Measurements from ENCODE around the gene PLCB1. TPM values are rescaled to one million over a fixed set of nuclear protein-coding genes. Genes with fewer than 3 reads are reported as not detected.
"Not testable (repeated sequence)": the region's sequence is repeated elsewhere in the genome, so short reads cannot be mapped to it uniquely, and the experiment has no call there.

Gene PLCB1
- total RNA-seq, 3 donors from 2014 or later = 7.2 to 50.7 (median 8.8) TPM

GRCh38 chr20:8372824-8373380 lies 240.8 kb downstream of the PLCB1 start:
- Histone ChIP-seq H3K4me3 (no peak overlapping the region), H3K36me3 (ENCODE audit: low read depth) (no peaks in the 10 kb centered on the region), H3K9me3 (no peaks in the 10 kb centered on the region), H3K4me1 (ENCODE audit: low read depth) (no peaks in the 10 kb centered on the region)
- no peak for DNase-seq
- TF ChIP-seq, protein P1, sequence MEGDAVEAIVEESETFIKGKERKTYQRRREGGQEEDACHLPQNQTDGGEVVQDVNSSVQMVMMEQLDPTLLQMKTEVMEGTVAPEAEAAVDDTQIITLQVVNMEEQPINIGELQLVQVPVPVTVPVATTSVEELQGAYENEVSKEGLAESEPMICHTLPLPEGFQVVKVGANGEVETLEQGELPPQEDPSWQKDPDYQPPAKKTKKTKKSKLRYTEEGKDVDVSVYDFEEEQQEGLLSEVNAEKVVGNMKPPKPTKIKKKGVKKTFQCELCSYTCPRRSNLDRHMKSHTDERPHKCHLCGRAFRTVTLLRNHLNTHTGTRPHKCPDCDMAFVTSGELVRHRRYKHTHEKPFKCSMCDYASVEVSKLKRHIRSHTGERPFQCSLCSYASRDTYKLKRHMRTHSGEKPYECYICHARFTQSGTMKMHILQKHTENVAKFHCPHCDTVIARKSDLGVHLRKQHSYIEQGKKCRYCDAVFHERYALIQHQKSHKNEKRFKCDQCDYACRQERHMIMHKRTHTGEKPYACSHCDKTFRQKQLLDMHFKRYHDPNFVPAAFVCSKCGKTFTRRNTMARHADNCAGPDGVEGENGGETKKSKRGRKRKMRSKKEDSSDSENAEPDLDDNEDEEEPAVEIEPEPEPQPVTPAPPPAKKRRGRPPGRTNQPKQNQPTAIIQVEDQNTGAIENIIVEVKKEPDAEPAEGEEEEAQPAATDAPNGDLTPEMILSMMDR (IDR thresholded peaks at IDR 0.05) = no peak
- ATAC-seq = no peak
- intact Hi-C loops (cut with DNase I, micrococcal nuclease) = no loop called here

DNA sequence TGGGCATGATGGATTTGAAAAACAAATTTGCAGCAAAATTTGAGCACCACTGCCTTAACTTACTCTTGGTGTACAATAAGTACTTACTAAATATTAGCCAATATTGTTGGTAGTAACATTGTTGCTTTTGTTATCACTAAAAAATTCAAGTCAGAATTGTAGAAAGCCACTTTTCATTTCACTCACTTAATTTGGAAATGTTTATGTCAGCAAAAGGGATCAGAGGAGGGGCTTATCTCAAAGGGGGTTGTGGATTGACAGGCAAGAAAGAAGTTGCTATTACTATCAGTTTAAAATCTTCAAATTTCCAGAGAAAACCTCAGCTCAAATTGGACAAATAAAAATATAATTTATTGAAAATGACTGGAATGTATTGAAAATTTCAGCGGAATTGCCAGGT lies 241.5 kb downstream of the PLCB1 start:
- no peak for DNase-seq
- TF ChIP-seq, protein P1 (IDR thresholded peaks at IDR 0.05) = no peak
- Histone ChIP-seq H3K4me1 (ENCODE audit: low read depth) (no peaks in the 10 kb centered on the region), H3K4me3 (no peak overlapping the region), H3K9me3 (no peaks in the 10 kb centered on the region), H3K36me3 (ENCODE audit: low read depth) (no peaks in the 10 kb centered on the region)
- ATAC-seq = no peak
- intact Hi-C loops (cut with DNase I, micrococcal nuclease) = no loop called here

DNA sequence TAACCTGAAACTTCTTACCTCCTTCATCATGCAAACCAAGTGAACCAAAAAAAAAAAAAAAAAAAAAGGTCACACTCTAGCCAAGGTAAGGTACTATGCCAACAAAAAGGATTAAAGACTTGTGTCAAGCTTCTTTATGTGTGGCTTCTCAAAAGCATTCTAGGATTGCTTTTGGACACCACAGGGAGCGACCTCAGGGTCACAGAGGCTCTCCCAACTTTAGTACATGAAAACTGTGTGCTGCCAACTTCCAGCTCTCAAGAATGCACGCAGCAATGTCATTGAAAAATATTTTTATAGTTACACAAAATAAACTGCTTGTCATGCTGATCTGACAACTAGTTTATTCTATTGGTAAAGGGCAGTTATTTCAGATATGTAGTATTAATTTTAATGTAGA lies 243.8 kb downstream of the PLCB1 start:
- Histone ChIP-seq H3K4me1 (ENCODE audit: low read depth) (no peaks in the 10 kb centered on the region), H3K9me3 (no peaks in the 10 kb centered on the region), H3K36me3 (ENCODE audit: low read depth) (no peaks in the 10 kb centered on the region), H3K4me3 (no peak overlapping the region)
- TF ChIP-seq, protein P1 (IDR thresholded peaks at IDR 0.05) = no peak
- intact Hi-C loops (cut with DNase I, micrococcal nuclease) = no loop called here
- no peak for DNase-seq
- ATAC-seq = no peak

DNA sequence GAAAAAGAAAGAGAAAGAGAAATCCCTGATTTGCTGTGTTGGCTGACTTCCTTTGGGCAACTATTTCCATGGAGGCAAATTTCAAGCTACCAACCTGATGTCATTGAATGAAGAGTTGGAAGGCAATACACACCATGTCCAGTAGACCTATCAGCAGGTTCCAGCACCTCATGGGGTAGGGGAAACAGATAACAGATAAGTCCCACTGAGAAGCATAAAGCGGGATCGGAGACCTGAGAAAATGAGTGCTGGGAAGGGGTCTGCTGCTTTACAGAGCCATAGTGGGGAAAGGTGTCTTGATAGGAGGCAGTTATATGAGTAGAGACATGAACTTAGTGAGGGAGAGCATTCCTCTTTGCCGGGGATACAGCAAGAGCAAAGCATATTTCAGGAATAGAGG lies 244.9 kb downstream of the PLCB1 start:
- ATAC-seq = no peak
- no peaks in the 10 kb centered on the region for H3K36me3 ChIP-seq (ENCODE audit: low read depth)
- intact Hi-C loops (cut with DNase I, micrococcal nuclease) = no loop called here
- no peak overlapping the region for H3K4me3 ChIP-seq
- no peak for DNase-seq
- no peaks in the 10 kb centered on the region for H3K9me3 ChIP-seq
- no peaks in the 10 kb centered on the region for H3K4me1 ChIP-seq (ENCODE audit: low read depth)
- TF ChIP-seq, protein P1 (IDR thresholded peaks at IDR 0.05) = no peak

DNA sequence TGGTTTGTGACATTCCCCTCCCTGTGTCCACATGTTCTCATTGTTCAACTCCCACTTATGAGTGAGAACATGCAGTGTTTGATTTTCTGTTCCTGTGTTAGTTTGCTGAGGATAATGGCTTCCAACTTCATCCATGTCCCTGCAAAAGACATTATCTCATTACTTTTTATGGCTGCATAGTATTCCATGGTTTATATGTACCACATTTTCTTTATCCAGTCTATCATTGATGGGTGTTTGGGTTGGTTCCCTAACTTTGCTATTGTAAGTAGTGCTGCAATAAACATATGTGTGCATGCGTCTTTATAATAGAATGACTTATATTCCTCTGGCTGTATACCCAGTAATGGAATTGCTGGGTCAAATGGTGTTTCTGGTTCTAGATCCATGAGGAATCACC lies 247.1 kb downstream of the PLCB1 start:
- ATAC-seq; H3K9me3 ChIP-seq; H3K4me1 ChIP-seq (ENCODE audit: low read depth); DNase-seq; H3K36me3 ChIP-seq (ENCODE audit: low read depth); intact Hi-C loops (cut with DNase I, micrococcal nuclease); H3K4me3 ChIP-seq: not testable (repeated sequence)

DNA sequence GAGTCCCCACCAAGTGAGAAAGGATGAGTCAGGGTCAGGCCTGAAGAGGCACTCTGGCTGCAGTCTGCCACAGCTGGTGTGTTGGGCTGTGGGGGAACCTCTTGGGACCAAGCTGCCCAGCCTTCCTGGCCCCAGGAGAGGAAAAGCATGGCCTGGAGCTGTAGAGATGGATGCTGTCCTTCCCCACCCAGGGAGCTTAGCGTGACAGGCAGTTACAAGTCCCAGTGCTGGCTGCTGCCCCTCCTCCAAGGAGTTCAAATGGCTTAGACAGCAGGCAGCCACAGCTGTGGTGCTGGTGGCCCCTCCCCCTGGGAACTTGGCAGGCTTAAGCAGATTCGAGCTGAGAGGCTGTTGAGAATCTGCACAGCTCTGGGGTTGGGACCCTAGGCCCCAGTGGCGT lies 253.2 kb downstream of the PLCB1 start:
- Histone ChIP-seq H3K9me3 (no peaks in the 10 kb centered on the region), H3K4me3 (no peak overlapping the region), H3K4me1 (ENCODE audit: low read depth) (no peaks in the 10 kb centered on the region), H3K36me3 (ENCODE audit: low read depth) (no peaks in the 10 kb centered on the region)
- peak; percentile 16 to 36 (median 21) for DNase-seq
- ATAC-seq = no peak
- intact Hi-C loops (cut with DNase I, micrococcal nuclease) = loop anchor here in 1 of 2 donors (10.0 kb wide), 1 partner anchor 250 kb away; the partner anchor contains the start of gene PLCB1
- TF ChIP-seq, protein P1 (IDR thresholded peaks at IDR 0.05) = no peak

Data from mucosa of descending colon (tissue), 3 donors.